GM18858 (cell line): ENCODE measurements around the gene ZNF367.

Experiments used
- ATAC-seq: cut with Tn5 transposase; IDR thresholded peaks from one replicate; pipeline ENCODE4 v1.9.1; 2021; ENCODE audit not compliant: unreplicated experiment

ZNF367 gene

GRCh38 chr9:96437454-96437853 is 19.3 kb upstream of the ZNF367 start:
- ATAC-seq, result no peak

- no peak for ATAC-seq
Observed at GRCh38 chr9:96436456-96437126, 18.4 kb upstream of the ZNF367 start.

GRCh38 chr9:96436063-96436455 is 17.9 kb upstream of the ZNF367 start:
- no peak for ATAC-seq

- no peak for ATAC-seq
Observed at GRCh38 chr9:96435345-96435744, 17.2 kb upstream of the ZNF367 start.

GRCh38 chr9:96430377-96430776 is 12.2 kb upstream of the ZNF367 start:
- ATAC-seq, result no peak

- no peak for ATAC-seq
Observed at GRCh38 chr9:96429732-96430131, 11.6 kb upstream of the ZNF367 start.

- ATAC-seq, result no peak
Observed at GRCh38 chr9:96425500-96426169, 7.5 kb upstream of the ZNF367 start.

- no peak for ATAC-seq
Observed at GRCh38 chr9:96423985-96424336, 5.8 kb upstream of the ZNF367 start.

- ATAC-seq, result no peak
Observed at GRCh38 chr9:96423322-96423984, 5.3 kb upstream of the ZNF367 start.

- ATAC-seq, result no peak
Observed at GRCh38 chr9:96420468-96421219, 2.5 kb upstream of the ZNF367 start.

- no peak for ATAC-seq
Observed at GRCh38 chr9:96419691-96419969, 1.5 kb upstream of the ZNF367 start.

GRCh38 chr9:96418920-96419690 is 935 bp upstream of the ZNF367 start:
- ATAC-seq, result peak; percentile 17

GRCh38 chr9:96417661-96418082 is 498 bp downstream of the ZNF367 start:
- no peak for ATAC-seq

GRCh38 chr9:96417051-96417586 is 1.1 kb downstream of the ZNF367 start:
- no peak for ATAC-seq

- ATAC-seq, result peak; percentile 26
Observed at GRCh38 chr9:96413302-96414221, 4.6 kb downstream of the ZNF367 start.

GRCh38 chr9:96412174-96412913 is 5.8 kb downstream of the ZNF367 start:
- ATAC-seq, result no peak

GRCh38 chr9:96411129-96411838 is 6.9 kb downstream of the ZNF367 start:
- ATAC-seq, result no peak
